Panc1 (cell line): ENCODE data around the gene KLHL8. TPM values are rescaled to one million over a fixed set of nuclear protein-coding genes. Genes with fewer than 3 reads are reported as not detected.

ENCODE experiments used
- ATAC-seq: fragments of 200-7000 bp; cut with Tn5 transposase; 2 replicates; pipeline ENCODE4 v1.9.1; 2020; ENCODE audit warnings: mild to moderate bottlenecking, moderate library complexity
- BruUV-seq: library from RNA; stranded (reverse); fragments of 400-500 nt; replicated peaks from 2 replicates; lab custom pipeline; 2021; lab: Mats Ljungman, UMichigan
- CTCF ChIA-PET: fragments of 300-600 bp; sonication (Branson Sonifier 250); formaldehyde crosslinking; loops from one replicate; lab custom pipeline; 2022; ENCODE audit warnings: antibody characterized with exemption; lab: Charles Lee
- POLR2A ChIA-PET: fragments of 300-600 bp; sonication (Branson Sonifier 250); formaldehyde crosslinking; loops from one replicate; lab custom pipeline; 2022; ENCODE audit warnings: antibody characterized with exemption; lab: Charles Lee
- DNase-seq: peaks from one replicate; pipeline ENCODE4 v3.0.0-alpha.2; 2010; ENCODE audit warnings: low read depth, low spot score
- H3K27ac ChIP-seq: 2 replicates; pipeline ENCODE4 v1.5.1; 2011; ENCODE audit warnings: mild to moderate bottlenecking, low read length, inconsistent platforms
- H3K27me3 ChIP-seq: fragments of 200-500 bp; sonication (Bioruptor generic); 2 replicates; pipeline ENCODE4 v1.6.0; 2014; ENCODE audit warnings: low read length, inconsistent platforms; ENCODE audit not compliant: control insufficient read depth, insufficient read depth
- H3K36me3 ChIP-seq: fragments of 200-500 bp; sonication (Bioruptor generic); 2 replicates; pipeline ENCODE4 v1.5.1; 2014; ENCODE audit warnings: inconsistent platforms, mild to moderate bottlenecking, low read length, moderate library complexity; ENCODE audit not compliant: control insufficient read depth, insufficient read depth
- H3K4me1 ChIP-seq: 2 replicates; pipeline ENCODE4 v1.5.1; 2011; ENCODE audit warnings: inconsistent platforms, mild to moderate bottlenecking, low read length, moderate library complexity; ENCODE audit not compliant: control insufficient read depth, insufficient read depth
- H3K4me3 ChIP-seq, 2 experiments: 2 replicates each; pipeline ENCODE4 v1.5.1; 2011 to 2012; ENCODE audit warnings: low read depth in 2 of 2, low read length in 2 of 2, mild to moderate bottlenecking in 2 of 2, inconsistent platforms in 1 of 2, moderate library complexity in 1 of 2
- H3K9me3 ChIP-seq: fragments of 200-500 bp; sonication (Bioruptor generic); 2 replicates; pipeline ENCODE4 v1.5.1; 2014; ENCODE audit warnings: low read depth, mild to moderate bottlenecking, inconsistent platforms, low read length, moderate library complexity; ENCODE audit not compliant: control insufficient read depth, insufficient read depth
- POLR2AphosphoS5 ChIP-seq: IDR thresholded peaks from 2 replicates; pipeline ENCODE4 v1.6.1; 2012; ENCODE audit warnings: mild to moderate bottlenecking, low read depth, low read length, moderate library complexity
- SIN3A ChIP-seq: IDR thresholded peaks from 2 replicates; pipeline ENCODE4 v1.6.1; 2012; ENCODE audit warnings: low read depth, mild to moderate bottlenecking, low read length, moderate library complexity, borderline replicate concordance; ENCODE audit not compliant: insufficient read depth
- TCF7L2 ChIP-seq: IDR thresholded peaks from 2 replicates; pipeline ENCODE4 v1.6.1; 2011; ENCODE audit warnings: mild to moderate bottlenecking, low read depth, low read length, inconsistent platforms
- in situ Hi-C: cut with HindIII; loops from 2 replicates; pipeline ENCODE4 v1.10.0; 2016; ENCODE audit warnings: low sequenced_read_pairs, low pct_unique_long_range_greater_than_20kb
- intact Hi-C: fragments of 100-400 bp; cut with micrococcal nuclease; formaldehyde crosslinking; loops from one replicate; pipeline ENCODE4 v1.10.0; 2022; ENCODE audit not compliant: unreplicated experiment
- total RNA-seq: library from RNA; stranded (reverse); gene quantifications from one replicate; pipeline ENCODE4 v1.2.1, GENCODE V29; 2021; ENCODE audit not compliant: unreplicated experiment
- TF ChIP-seq, protein P1 (sequence below), 2 experiments: IDR thresholded peaks; 2 replicates each; pipeline ENCODE4 v1.6.1; 2011 to 2012; ENCODE audit warnings: low read depth in 2 of 2, control low read depth in 1 of 2, low read length in 1 of 2, mild to moderate bottlenecking in 1 of 2, moderate library complexity in 1 of 2; ENCODE audit not compliant: insufficient read depth in 1 of 2
- TF ChIP-seq, protein P2 (sequence below): fragments of 450-650 bp; IDR thresholded peaks from 2 replicates; pipeline ENCODE4 v1.5.1; 2017; ENCODE audit warnings: mild to moderate bottlenecking

Gene KLHL8
- total RNA-seq, 1 experiment from 2014 or later = 9.0 TPM

GRCh38 chr4:87144356-87144755 is 76.1 kb downstream of the KLHL8 start:
- in situ Hi-C loops = no loop called here
- BruUV-seq = no TSS peak
- intact Hi-C loops = no loop called here
- Histone ChIP-seq H3K27me3 (no peaks in the 10 kb centered on the region), H3K4me3 (no peak overlapping the region), H3K36me3 (no peaks in the 10 kb centered on the region), H3K9me3 (no peaks in the 10 kb centered on the region), H3K27ac (no peak overlapping the region), H3K4me1 (no peaks in the 10 kb centered on the region)
- no peak for TF ChIP-seq POLR2AphosphoS5
- TF ChIP-seq TCF7L2 = no peak
- TF ChIP-seq, protein P1, sequence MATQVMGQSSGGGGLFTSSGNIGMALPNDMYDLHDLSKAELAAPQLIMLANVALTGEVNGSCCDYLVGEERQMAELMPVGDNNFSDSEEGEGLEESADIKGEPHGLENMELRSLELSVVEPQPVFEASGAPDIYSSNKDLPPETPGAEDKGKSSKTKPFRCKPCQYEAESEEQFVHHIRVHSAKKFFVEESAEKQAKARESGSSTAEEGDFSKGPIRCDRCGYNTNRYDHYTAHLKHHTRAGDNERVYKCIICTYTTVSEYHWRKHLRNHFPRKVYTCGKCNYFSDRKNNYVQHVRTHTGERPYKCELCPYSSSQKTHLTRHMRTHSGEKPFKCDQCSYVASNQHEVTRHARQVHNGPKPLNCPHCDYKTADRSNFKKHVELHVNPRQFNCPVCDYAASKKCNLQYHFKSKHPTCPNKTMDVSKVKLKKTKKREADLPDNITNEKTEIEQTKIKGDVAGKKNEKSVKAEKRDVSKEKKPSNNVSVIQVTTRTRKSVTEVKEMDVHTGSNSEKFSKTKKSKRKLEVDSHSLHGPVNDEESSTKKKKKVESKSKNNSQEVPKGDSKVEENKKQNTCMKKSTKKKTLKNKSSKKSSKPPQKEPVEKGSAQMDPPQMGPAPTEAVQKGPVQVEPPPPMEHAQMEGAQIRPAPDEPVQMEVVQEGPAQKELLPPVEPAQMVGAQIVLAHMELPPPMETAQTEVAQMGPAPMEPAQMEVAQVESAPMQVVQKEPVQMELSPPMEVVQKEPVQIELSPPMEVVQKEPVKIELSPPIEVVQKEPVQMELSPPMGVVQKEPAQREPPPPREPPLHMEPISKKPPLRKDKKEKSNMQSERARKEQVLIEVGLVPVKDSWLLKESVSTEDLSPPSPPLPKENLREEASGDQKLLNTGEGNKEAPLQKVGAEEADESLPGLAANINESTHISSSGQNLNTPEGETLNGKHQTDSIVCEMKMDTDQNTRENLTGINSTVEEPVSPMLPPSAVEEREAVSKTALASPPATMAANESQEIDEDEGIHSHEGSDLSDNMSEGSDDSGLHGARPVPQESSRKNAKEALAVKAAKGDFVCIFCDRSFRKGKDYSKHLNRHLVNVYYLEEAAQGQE (IDR thresholded peaks at IDR 0.05; ENCODE audit: insufficient read depth in 1 of 2, low read depth in 2 of 2, low read length in 1 of 2) = no peak
- TF ChIP-seq SIN3A = no peak
- TF ChIP-seq, protein P2, sequence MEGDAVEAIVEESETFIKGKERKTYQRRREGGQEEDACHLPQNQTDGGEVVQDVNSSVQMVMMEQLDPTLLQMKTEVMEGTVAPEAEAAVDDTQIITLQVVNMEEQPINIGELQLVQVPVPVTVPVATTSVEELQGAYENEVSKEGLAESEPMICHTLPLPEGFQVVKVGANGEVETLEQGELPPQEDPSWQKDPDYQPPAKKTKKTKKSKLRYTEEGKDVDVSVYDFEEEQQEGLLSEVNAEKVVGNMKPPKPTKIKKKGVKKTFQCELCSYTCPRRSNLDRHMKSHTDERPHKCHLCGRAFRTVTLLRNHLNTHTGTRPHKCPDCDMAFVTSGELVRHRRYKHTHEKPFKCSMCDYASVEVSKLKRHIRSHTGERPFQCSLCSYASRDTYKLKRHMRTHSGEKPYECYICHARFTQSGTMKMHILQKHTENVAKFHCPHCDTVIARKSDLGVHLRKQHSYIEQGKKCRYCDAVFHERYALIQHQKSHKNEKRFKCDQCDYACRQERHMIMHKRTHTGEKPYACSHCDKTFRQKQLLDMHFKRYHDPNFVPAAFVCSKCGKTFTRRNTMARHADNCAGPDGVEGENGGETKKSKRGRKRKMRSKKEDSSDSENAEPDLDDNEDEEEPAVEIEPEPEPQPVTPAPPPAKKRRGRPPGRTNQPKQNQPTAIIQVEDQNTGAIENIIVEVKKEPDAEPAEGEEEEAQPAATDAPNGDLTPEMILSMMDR = no peak
- DNase-seq = no peak
- no peak for ATAC-seq
- POLR2A ChIA-PET = no interaction called here
- CTCF ChIA-PET = no interaction called here

GRCh38 chr4:87141428-87141827 is 79.0 kb downstream of the KLHL8 start:
- H3K4me3 ChIP-seq = no peak overlapping the region
- H3K27me3 ChIP-seq = no peaks in the 10 kb centered on the region
- no peaks in the 10 kb centered on the region for H3K4me1 ChIP-seq
- intact Hi-C loops = no loop called here
- ATAC-seq (no peak), DNase-seq (no peak)
- no TSS peak for BruUV-seq
- H3K9me3 ChIP-seq = no peaks in the 10 kb centered on the region
- TF ChIP-seq SIN3A (no peak), POLR2AphosphoS5 (no peak), TCF7L2 (no peak)
- TF ChIP-seq, protein P2 = no peak
- TF ChIP-seq, protein P1 (IDR thresholded peaks at IDR 0.05; ENCODE audit: insufficient read depth in 1 of 2, low read depth in 2 of 2, low read length in 1 of 2) = no peak
- in situ Hi-C loops = no loop called here
- no peak overlapping the region for H3K27ac ChIP-seq
- ChIA-PET POLR2A (no interaction called here), CTCF (no interaction called here)
- no peaks in the 10 kb centered on the region for H3K36me3 ChIP-seq
